GM23338 (cell line): ENCODE measurements around the gene INPP4B. TPM values are rescaled to one million over a fixed set of nuclear protein-coding genes. Genes with fewer than 3 reads are reported as not detected.

Source experiments
- ATAC-seq: fragments of 200-7000 bp; cut with Tn5 transposase; 3 replicates; pipeline ENCODE4 v1.9.1; 2020
- DNase-seq: peaks from one replicate; pipeline ENCODE4 v3.0.0-alpha.2; 2015; ENCODE audit warnings: low spot score
- H2AFZ ChIP-seq: fragments of 200-600 bp; sonication (generic); 2 replicates; pipeline ENCODE4 v1.8.0; 2016; ENCODE audit warnings: antibody characterized with exemption, mild to moderate bottlenecking, moderate library complexity
- H3F3A ChIP-seq: fragments of 200-600 bp; sonication (generic); replicated peaks from 2 replicates; pipeline ENCODE4 v1.8.0; 2017; ENCODE audit warnings: antibody characterized with exemption, mixed run types, low read depth
- H3K27ac ChIP-seq: fragments of 200-600 bp; sonication (generic); 2 replicates; pipeline ENCODE4 v1.6.1; 2016; ENCODE audit warnings: low read depth
- H3K27me3 ChIP-seq: fragments of 200-600 bp; sonication (generic); 2 replicates; pipeline ENCODE4 v1.8.0; 2016; ENCODE audit warnings: mild to moderate bottlenecking, mixed run types, moderate library complexity; ENCODE audit not compliant: insufficient read depth
- H3K36me3 ChIP-seq: fragments of 200-600 bp; sonication (generic); 2 replicates; pipeline ENCODE4 v1.8.0; 2016; ENCODE audit warnings: mild to moderate bottlenecking; ENCODE audit not compliant: insufficient read depth
- H3K4me1 ChIP-seq: fragments of 200-600 bp; sonication (generic); 2 replicates; pipeline ENCODE4 v1.8.0; 2016; ENCODE audit warnings: mild to moderate bottlenecking, moderate library complexity; ENCODE audit not compliant: insufficient read depth
- H3K4me2 ChIP-seq: fragments of 200-600 bp; sonication (generic); 2 replicates; pipeline ENCODE4 v1.7.1; 2017; ENCODE audit warnings: mixed run types
- H3K4me3 ChIP-seq: fragments of 200-600 bp; sonication (generic); 2 replicates; pipeline ENCODE4 v1.6.1; 2016; ENCODE audit warnings: mixed run types
- H3K79me2 ChIP-seq: fragments of 200-600 bp; sonication (generic); replicated peaks from 2 replicates; pipeline ENCODE4 v1.8.0; 2017; ENCODE audit warnings: mild to moderate bottlenecking; ENCODE audit not compliant: insufficient read depth
- H3K9me2 ChIP-seq: fragments of 200-600 bp; sonication (generic); 2 replicates; pipeline ENCODE4 v1.8.0; 2017; ENCODE audit not compliant: insufficient read depth
- H4K20me1 ChIP-seq: fragments of 200-600 bp; sonication (generic); replicated peaks from 2 replicates; pipeline ENCODE4 v1.8.0; 2017; ENCODE audit warnings: mild to moderate bottlenecking; ENCODE audit not compliant: insufficient read depth
- H3K27ac Mint-ChIP-seq: 2 replicates; pipeline ENCODE4 v1.8.0; 2020; ENCODE audit warnings: inconsistent platforms, mild to moderate bottlenecking, moderate library complexity, mixed read lengths
- H3K27me3 Mint-ChIP-seq: 3 replicates; pipeline ENCODE4 v1.8.0; 2022; ENCODE audit warnings: low read depth, mild to moderate bottlenecking, moderate library complexity, mixed read lengths, inconsistent platforms; ENCODE audit not compliant: insufficient read depth, poor library complexity
- H3K36me3 Mint-ChIP-seq: 3 replicates; pipeline ENCODE4 v1.8.0; 2021; ENCODE audit warnings: low read depth, mild to moderate bottlenecking, inconsistent platforms, moderate library complexity, mixed read lengths
- H3K4me1 Mint-ChIP-seq: 3 replicates; pipeline ENCODE4 v1.8.0; 2020; ENCODE audit warnings: mild to moderate bottlenecking, inconsistent platforms, mixed read lengths
- H3K4me3 Mint-ChIP-seq: 3 replicates; pipeline ENCODE4 v1.8.0; 2021; ENCODE audit warnings: moderate library complexity, mild to moderate bottlenecking, inconsistent platforms, mixed read lengths
- H3K9me3 Mint-ChIP-seq: 3 replicates; pipeline ENCODE4 v1.8.0; 2020; ENCODE audit warnings: moderate library complexity, mild to moderate bottlenecking, inconsistent platforms, mixed read lengths
- CREB1 ChIP-seq: fragments of 250-450 bp; sonication (Bioruptor Pico); IDR thresholded peaks from 2 replicates; pipeline ENCODE4 v1.5.0; 2020; ENCODE audit warnings: low read depth, mild to moderate bottlenecking, moderate library complexity
- CTCF ChIP-seq, 2 experiments: fragments of 200-600 bp in 1 of 2; sonication (generic) in 1 of 2; conservative IDR thresholded peaks; 2 replicates each; pipeline versions ENCODE4 v1.5.1 to v1.6.1; 2016 to 2017; ENCODE audit warnings: antibody characterized with exemption in 2 of 2, low read depth in 2 of 2, mild to moderate bottlenecking in 2 of 2, moderate library complexity in 1 of 2
- ETS1 ChIP-seq: IDR thresholded peaks from 2 replicates; pipeline ENCODE4 v1.6.1; 2016; ENCODE audit warnings: antibody characterized with exemption
- EZH2 ChIP-seq: fragments of 200-600 bp; sonication (generic); IDR thresholded peaks from one replicate; pipeline ENCODE4 v1.8.0; 2017; ENCODE audit warnings: antibody characterized with exemption, mild to moderate bottlenecking, low read depth; ENCODE audit not compliant: unreplicated experiment
- EZH2phosphoT487 ChIP-seq: fragments of 200-600 bp; sonication (generic); IDR thresholded peaks from one replicate; pipeline ENCODE4 v1.8.1; 2018; ENCODE audit warnings: antibody characterized with exemption; ENCODE audit not compliant: unreplicated experiment
- JUNB ChIP-seq: IDR thresholded peaks from one replicate; pipeline ENCODE4 v1.6.1; 2016; ENCODE audit warnings: antibody characterized with exemption; ENCODE audit not compliant: unreplicated experiment
- NANOG ChIP-seq: IDR thresholded peaks from 2 replicates; pipeline ENCODE4 v1.6.1; 2016; ENCODE audit warnings: antibody characterized with exemption, borderline replicate concordance
- POLR2AphosphoS5 ChIP-seq: IDR thresholded peaks from 2 replicates; pipeline ENCODE4 v1.6.1; 2016; ENCODE audit warnings: antibody characterized with exemption, low read depth
- REST ChIP-seq: IDR thresholded peaks from one replicate; pipeline ENCODE4 v1.6.1; 2018; ENCODE audit warnings: antibody characterized with exemption; ENCODE audit not compliant: unreplicated experiment
- STAT1 ChIP-seq: IDR thresholded peaks from one replicate; pipeline ENCODE4 v1.6.1; 2016; ENCODE audit warnings: antibody characterized with exemption; ENCODE audit not compliant: unreplicated experiment
- ZNF114 ChIP-seq: fragments of 250-450 bp; sonication (Bioruptor Pico); IDR thresholded peaks from 2 replicates; pipeline ENCODE4 v1.5.0; 2020; ENCODE audit warnings: mild to moderate bottlenecking, moderate library complexity
- ZNF331 ChIP-seq: fragments of 250-450 bp; sonication (Bioruptor Pico); IDR thresholded peaks from 2 replicates; pipeline ENCODE4 v1.5.0; 2020; ENCODE audit warnings: low read depth, mild to moderate bottlenecking, moderate library complexity
- ZNF462 ChIP-seq: fragments of 250-450 bp; sonication (Bioruptor Pico); IDR thresholded peaks from 2 replicates; pipeline ENCODE4 v1.5.0; 2020; ENCODE audit warnings: mild to moderate bottlenecking, moderate library complexity
- polyA plus RNA-seq: library from polyadenylated mRNA; unstranded; fragments of >200 nt; fragmentation: Nextera tagmentation; extraction: Ambion mirVana; gene quantifications from 2 replicates; pipeline ENCODE4 v1.2.1, GENCODE V29; 2016
- total RNA-seq: library from RNA; depleted of rRNA; stranded (reverse); fragments of >200 nt; shearing (Covaris generic); gene quantifications from 2 replicates; pipeline ENCODE4 v1.2.3, GENCODE V29; 2014

Gene INPP4B
- total and polyA plus RNA-seq, 2 experiments from 2014 or later, result 0.11 to 0.14 TPM

- DNase-seq (no peak), ATAC-seq (no peak)
- no peaks in the 10 kb centered on the region for H3K36me3 Mint-ChIP-seq
- no peaks in the 10 kb centered on the region for H3K27me3 Mint-ChIP-seq
- no peaks in the 10 kb centered on the region for H3K9me2 ChIP-seq
- no peaks in the 10 kb centered on the region for H3F3A ChIP-seq
- no peaks in the 10 kb centered on the region for H4K20me1 ChIP-seq
- no peak overlapping the region for H3K4me2 ChIP-seq
- no peaks in the 10 kb centered on the region for H3K4me1 ChIP-seq
- H3K4me3 Mint-ChIP-seq, result no peak overlapping the region
- TF ChIP-seq STAT1, result no peak
- no peak for TF ChIP-seq JUNB
- no peak for TF ChIP-seq ZNF114 (CRISPR knock-in tag)
- no peak for TF ChIP-seq CREB1 (CRISPR knock-in tag)
- no peak for TF ChIP-seq ZNF331 (CRISPR knock-in tag)
- no peak for TF ChIP-seq EZH2phosphoT487
- no peak for TF ChIP-seq NANOG
- TF ChIP-seq ETS1, result no peak
- no peak for TF ChIP-seq EZH2
- no peak for TF ChIP-seq POLR2AphosphoS5
- TF ChIP-seq REST, result no peak
- no peak for TF ChIP-seq ZNF462 (CRISPR knock-in tag)
- TF ChIP-seq CTCF (conservative IDR thresholded peaks at IDR 0.05; ENCODE audit: low read depth in 2 of 2), result no peak
- H3K27ac Mint-ChIP-seq, result no peak overlapping the region
- H2AFZ ChIP-seq, result peak overlapping the region; percentile 78; the same call in 1 of the 2 replicates
- no peak overlapping the region for H3K4me3 ChIP-seq
- no peaks in the 10 kb centered on the region for H3K79me2 ChIP-seq
- no peaks in the 10 kb centered on the region for H3K36me3 ChIP-seq
- H3K9me3 Mint-ChIP-seq, result no peaks in the 10 kb centered on the region
- no peaks in the 10 kb centered on the region for H3K27me3 ChIP-seq
- no peak overlapping the region for H3K27ac ChIP-seq
- H3K4me1 Mint-ChIP-seq, result no peaks in the 10 kb centered on the region
These were observed 685.6 kb downstream of the INPP4B start for GRCh38 chr4:142160509-142160908.
